AG10803 (cell line): ENCODE results near the gene ARHGEF28.
A peak's percentile ranks its signal among the peaks of the same experiment; 100 is the strongest.

Source experiments
- DNase-seq: peaks from one replicate; pipeline ENCODE4 v3.0.0; 2010; ENCODE audit warnings: low read depth
- H3K4me3 ChIP-seq: 2 replicates; pipeline ENCODE4 v1.5.1; 2011; ENCODE audit warnings: mild to moderate bottlenecking, low read length, control low read depth
- CTCF ChIP-seq: conservative IDR thresholded peaks from 2 replicates; pipeline ENCODE4 v1.5.1; 2011; ENCODE audit warnings: mild to moderate bottlenecking, low read length, control low read depth, inconsistent platforms

The ARHGEF28 gene

DNA sequence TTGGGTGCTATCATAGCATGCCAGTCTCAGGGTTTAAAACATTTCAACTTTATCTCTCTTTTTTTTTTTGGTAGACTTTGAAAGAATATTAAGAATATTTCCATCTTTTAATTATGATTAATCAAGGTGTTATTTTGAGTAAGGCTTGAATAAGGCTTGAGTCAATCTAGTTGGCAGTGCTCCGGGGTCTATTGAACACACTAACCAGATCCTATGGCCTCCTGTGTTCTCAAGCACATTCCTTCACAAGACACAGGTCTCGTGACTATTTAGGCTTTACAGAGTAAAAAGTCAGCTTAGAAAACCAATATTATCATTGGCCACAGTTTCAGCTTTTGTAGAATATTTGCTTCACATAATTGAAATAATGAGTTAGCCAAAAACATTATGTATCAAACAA is 151.2 kb downstream of the ARHGEF28 start:
- TF ChIP-seq CTCF, result no peak
- no peak for DNase-seq
- no peak overlapping the region for H3K4me3 ChIP-seq

DNA sequence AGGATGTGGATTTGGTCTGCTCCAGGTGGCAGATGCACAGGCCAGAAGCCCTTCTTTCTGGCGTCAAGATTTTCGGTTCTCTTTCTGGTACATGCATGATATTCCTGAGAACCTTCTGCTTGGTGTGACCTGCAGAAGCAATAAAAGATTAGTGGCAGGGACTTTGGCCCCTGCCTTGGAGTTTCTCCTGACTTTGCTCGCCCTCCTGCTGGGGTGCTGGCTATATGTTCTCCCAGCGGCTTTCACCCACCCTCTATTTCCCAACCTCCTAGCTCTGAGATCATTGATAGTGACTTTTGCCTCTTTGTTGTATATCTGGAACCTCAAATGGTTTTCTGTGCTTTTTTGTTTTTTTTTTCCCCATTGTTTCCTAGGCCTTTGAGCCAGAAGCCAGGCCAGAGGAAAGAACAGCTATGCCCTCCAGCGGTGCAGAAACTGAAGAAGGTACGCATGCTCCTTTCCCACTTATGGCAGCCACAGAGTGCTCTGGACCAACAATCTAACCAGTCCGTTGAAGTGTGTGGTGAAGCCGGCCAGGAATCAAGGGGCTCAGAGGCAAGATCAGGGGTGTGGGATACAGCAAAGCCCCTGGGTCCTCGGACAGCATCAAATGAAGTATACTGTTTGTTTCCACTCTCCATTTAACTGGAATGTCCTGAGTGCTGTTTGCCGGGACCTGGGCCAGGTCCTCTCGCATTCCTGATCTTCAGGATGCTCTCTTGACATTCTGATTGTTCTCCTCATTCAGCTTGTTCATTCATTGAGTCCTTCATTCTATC is 154.5 kb downstream of the ARHGEF28 start:
- H3K4me3 ChIP-seq, result no peak overlapping the region
- no peak for DNase-seq
- TF ChIP-seq CTCF, result 0 out of 2 replicates have a peak, but pooled peaks have one; percentile 9

GRCh38 chr5:73781107-73781768 is 155.2 kb downstream of the ARHGEF28 start:
- no peak for TF ChIP-seq CTCF
- DNase-seq, result no peak
- H3K4me3 ChIP-seq, result no peak overlapping the region

DNA sequence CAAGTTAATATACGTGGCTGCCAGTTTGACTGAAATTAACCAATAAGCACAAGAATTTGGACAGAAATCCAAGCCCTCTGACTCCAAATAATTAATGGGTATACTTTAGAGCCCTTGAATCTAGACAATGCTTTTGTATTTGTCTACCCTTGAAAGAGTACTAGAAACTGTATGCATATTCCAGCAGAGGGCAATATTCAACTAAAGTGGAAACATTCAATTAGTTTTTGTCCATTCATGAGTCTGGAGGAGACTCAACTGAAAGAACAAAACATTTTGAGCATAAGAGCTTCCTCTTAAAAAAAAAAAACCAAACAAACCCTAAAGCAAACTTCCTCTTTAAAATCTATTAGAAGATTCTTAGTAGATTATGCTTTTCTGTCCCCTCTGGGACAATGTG is 157.8 kb downstream of the ARHGEF28 start:
- H3K4me3 ChIP-seq, result no peak overlapping the region
- peak; percentile 48 for TF ChIP-seq CTCF
- DNase-seq, result peak; percentile 50

GRCh38 chr5:73786043-73786831 is 160.2 kb downstream of the ARHGEF28 start:
- TF ChIP-seq CTCF, result no peak
- DNase-seq, result no peak

GRCh38 chr5:73789851-73790281 is 163.9 kb downstream of the ARHGEF28 start:
- DNase-seq, result no peak
- H3K4me3 ChIP-seq, result no peak overlapping the region
- no peak for TF ChIP-seq CTCF

More at GRCh38 chr5:73786043-73786831, 160.2 kb downstream of the ARHGEF28 start:
- H3K4me3 ChIP-seq, result no peak overlapping the region
